22Rv1 (cell line): ENCODE data around the gene EXOC1.

Experiments used
- CTCF ChIP-seq: fragments of 450-650 bp; IDR thresholded peaks from 2 replicates; pipeline ENCODE4 v1.5.1; 2017; ENCODE audit warnings: mild to moderate bottlenecking
- ZFX ChIP-seq: fragments of 450-650 bp; IDR thresholded peaks from 2 replicates; pipeline ENCODE4 v1.6.1; 2017; ENCODE audit warnings: antibody characterized with exemption, borderline replicate concordance

DNA sequence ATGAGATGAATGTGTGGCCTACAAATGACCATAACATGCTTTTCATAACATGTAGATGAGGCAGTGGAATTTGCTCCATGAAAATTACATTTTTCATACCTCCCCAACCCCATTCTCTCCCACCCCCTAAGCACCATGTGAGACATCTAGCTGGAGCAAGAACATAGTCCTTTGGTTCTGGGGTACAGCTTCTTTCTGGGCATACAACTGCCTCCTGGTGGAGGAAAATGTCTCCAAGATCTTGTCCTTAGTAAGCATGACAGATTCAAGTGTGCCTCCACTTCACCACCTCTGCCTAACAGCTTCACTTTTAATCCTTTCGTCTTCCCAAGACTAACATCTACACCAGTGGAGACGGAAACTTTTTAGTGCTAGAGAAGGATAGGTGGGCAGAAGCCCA is 25.9 kb upstream of the EXOC1 start:
- TF ChIP-seq CTCF: no peak
- TF ChIP-seq ZFX: no peak
